Erythroblast (primary cell): ENCODE results near the gene SIGLEC6.

ENCODE experiments used
- GATA1 ChIP-seq: IDR thresholded peaks from 2 replicates; pipeline ENCODE4 v1.6.1; 2011; ENCODE audit warnings: low read depth, mild to moderate bottlenecking, control low read depth, low read length, moderate library complexity
- POLR2A ChIP-seq: IDR thresholded peaks from 2 replicates; pipeline ENCODE4 v1.6.1; 2011; ENCODE audit warnings: mild to moderate bottlenecking, low read length

- TF ChIP-seq POLR2A, result no peak
- TF ChIP-seq GATA1, result no peak
Measured at GRCh38 chr19:51497666-51498065, 33.8 kb downstream of the SIGLEC6 start.
